GM21619 (cell line): ENCODE results near the gene PCDHGA7.
"Not testable (repeated sequence)": the region's sequence is repeated elsewhere in the genome, so short reads cannot be mapped to it uniquely, and the experiment has no call there.

Experiments
- ATAC-seq: cut with Tn5 transposase; IDR thresholded peaks from one replicate; pipeline ENCODE4 v1.9.1; 2021; ENCODE audit not compliant: unreplicated experiment

The PCDHGA7 gene

DNA sequence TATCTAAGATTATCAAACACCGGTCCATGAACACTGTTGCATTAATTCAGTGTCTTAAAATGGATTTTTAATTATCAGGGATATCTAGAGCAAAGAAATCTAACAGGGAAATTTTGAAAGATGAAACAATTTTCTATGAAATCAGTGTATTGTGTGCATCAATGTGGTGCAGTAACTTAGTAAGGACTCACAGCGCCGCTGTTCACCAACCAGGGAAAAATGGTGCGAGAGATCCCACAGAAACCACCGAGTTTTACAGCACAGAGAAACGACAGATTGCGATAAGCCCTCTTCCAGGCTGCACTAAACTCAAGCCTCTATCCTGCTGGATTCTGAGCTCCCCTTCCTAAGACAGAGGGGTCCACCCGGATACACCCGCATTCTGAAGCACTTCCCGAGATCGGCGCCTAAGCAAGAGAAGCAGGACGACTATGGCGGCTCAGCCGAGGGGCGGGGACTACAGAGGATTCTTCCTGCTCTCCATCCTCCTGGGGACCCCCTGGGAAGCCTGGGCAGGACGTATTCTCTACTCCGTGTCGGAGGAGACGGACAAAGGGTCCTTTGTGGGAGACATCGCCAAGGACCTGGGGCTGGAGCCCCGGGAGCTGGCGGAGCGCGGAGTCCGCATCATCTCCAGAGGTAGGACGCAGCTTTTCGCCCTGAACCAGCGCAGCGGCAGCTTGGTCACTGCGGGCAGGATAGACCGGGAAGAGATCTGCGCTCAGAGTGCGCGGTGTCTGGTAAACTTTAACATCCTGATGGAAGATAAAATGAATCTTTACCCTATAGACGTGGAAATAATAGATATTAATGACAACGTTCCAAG is at the start of gene PCDHGA7:
Gene PCDHGA7, plus strand, starts transcription at position 274 of the 826 bp plus-strand sequence. Its CDS starts 158 bp downstream, at position 432.
- no peak for ATAC-seq

DNA sequence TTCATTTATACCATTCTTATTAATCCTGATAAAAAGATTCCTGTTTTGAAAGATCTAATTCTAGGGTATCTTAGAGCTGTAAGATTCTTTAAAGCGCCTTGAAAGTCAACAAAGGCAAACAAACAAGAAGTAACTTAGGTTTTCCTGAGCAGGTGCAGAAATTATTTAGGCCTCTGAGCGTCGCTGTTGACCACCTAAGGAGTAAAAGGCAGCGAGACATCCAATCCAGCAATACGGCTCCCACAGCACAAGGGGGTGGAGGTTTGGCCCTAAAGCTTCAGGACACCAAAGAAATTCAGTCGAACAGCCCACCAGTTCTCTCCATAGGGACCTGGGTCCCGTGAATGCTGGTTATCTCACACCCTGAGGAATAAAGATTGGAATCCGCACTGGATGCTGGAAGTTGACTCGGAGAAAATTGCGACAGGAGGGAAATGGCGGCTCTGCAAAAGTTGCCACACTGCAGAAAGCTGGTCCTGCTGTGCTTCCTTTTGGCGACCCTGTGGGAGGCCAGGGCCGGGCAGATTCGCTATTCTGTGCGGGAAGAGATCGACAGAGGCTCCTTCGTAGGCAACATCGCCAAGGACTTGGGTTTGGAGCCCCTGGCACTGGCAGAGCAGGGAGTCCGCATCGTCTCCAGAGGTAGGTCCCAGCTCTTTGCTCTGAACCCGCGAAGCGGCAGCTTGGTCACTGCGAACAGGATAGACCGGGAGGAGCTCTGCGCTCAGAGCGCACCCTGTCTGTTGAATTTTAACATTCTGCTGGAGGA is 43.8 kb upstream of the PCDHGA7 start, which contains the start of gene PCDHGA2:
Gene PCDHGA2, plus strand, starts transcription at position 223 of the 769 bp plus-strand sequence.
- ATAC-seq, result peak; percentile 61

- ATAC-seq, result not testable (repeated sequence)
Measured at GRCh38 chr5:141340781-141341354, 41.7 kb upstream of the PCDHGA7 start.

DNA sequence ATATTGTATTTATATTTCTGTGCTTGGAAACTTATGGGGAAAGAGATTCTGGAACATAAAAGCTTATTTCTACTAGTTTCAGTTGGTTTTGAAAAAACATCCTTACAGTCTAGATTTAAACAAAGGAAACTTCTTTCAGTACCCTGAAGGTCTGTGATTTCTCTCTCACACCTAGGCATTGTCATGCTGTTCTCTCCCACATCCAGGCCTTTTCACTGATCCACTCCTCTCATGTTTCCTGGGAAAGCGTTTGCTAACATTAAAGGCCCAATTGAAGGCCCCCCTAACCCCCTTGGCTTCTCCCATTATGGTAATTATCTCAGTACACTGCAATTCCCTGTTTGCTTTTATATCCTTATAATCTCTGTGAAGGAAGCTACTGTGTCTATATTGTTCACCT is 39.8 kb upstream of the PCDHGA7 start:
- ATAC-seq, result no peak

DNA sequence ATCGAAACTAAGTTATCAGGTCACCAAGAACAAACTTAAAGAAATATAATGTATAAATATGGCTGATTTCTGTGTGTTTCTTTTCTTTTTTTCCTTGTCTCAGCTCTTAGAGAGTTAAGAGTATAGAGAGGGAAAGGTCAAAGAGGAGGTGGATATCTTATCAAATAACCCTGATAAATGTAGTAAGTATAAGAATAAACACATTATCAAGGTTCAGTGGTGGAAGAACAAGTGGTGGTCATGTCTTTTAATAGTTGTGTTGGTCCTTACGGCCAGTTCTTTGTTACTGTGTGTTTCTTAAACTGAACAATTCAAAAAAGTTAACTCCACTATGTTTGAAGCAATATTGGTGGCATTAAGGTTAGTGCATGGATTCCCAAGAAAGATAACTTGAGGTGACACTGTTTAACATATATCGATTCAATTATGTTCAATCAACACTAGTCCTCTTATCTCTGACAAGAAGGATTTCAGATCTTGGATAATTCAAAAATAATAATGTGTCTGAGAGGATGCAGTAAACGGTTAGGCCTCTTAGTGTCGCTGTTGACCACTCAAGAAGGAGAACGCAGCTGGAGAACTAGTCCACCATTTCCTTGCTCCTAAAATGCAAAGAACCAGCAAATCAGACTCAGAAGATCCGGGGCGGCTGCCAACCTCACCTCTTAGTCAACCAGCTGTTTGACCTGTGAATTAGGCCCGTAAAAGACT is 39.1 kb upstream of the PCDHGA7 start, which contains the start of gene PCDHGA3:
Gene PCDHGA3, plus strand, starts transcription at position 588 of the 711 bp plus-strand sequence. CDS start 205 bp downstream, outside the sequence.
- ATAC-seq, result no peak

- no peak for ATAC-seq
Measured at GRCh38 chr5:141343953-141344463, 38.5 kb upstream of the PCDHGA7 start.

- ATAC-seq, result no peak
Measured at GRCh38 chr5:141345327-141345726, 37.2 kb upstream of the PCDHGA7 start.

DNA sequence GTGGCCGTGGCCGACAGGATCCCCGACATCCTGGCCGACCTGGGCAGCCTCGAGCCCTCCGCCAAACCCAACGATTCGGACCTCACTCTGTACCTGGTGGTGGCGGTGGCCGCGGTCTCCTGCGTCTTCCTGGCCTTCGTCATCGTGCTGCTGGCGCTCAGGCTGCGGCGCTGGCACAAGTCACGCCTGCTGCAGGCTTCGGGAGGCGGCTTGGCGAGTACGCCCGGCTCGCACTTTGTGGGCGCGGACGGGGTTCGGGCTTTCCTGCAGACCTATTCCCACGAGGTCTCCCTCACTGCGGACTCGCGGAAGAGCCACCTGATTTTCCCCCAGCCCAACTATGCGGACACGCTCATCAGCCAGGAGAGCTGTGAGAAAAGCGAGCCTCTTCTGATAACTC is 36.5 kb upstream of the PCDHGA7 start:
- ATAC-seq, result not testable (repeated sequence)

- no peak for ATAC-seq
Measured at GRCh38 chr5:141349917-141350619, 32.5 kb upstream of the PCDHGA7 start, which contains the start of gene PCDHGB1. TSS of gene PCDHGB1 (plus strand) at chr5:141350099. CDS start at chr5:141350261, 162 bp downstream.

DNA sequence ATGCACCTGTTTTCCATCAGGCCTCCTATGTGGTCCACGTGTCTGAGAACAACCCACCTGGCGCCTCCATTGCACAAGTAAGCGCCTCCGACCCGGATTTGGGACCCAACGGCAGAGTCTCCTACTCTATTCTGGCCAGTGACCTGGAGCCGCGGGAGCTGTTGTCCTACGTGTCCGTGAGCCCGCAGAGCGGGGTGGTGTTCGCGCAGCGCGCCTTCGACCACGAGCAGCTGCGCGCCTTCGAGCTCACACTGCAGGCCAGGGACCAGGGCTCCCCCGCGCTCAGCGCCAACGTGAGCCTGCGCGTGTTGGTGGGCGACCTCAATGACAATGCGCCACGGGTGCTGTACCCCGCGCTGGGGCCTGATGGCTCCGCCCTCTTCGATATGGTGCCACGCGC is 31.0 kb upstream of the PCDHGA7 start:
- no peak for ATAC-seq

DNA sequence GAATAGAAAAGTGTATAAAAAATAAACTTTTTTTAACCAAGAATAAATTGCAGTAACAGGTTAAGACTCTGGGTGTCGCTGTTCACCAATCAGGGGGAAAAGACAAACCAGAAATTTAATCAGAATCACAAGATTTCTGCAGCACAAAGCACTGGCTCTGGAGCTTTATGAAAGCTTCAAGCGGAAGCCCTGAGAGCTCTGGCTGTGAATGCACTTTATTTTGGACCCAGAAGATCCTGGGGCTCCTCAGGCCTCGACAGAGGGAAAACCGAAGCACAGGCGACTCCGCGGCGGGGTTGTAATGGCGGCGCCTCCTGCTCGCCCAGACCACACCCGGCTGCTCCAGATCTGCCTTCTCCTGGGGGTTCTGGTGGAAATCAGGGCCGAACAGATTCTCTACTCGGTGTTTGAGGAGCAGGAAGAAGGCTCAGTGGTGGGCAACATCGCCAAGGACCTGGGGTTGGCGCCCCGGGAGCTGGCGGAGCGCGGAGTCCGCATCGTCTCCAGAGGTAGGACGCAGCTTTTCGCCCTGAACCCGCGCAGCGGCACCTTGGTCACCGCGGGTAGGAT is 27.6 kb upstream of the PCDHGA7 start, which contains the start of gene PCDHGA4:
Gene PCDHGA4, plus strand, starts transcription at position 122 of the 570 bp plus-strand sequence. Its CDS starts 87 bp downstream, at position 209.
- ATAC-seq, result no peak

DNA sequence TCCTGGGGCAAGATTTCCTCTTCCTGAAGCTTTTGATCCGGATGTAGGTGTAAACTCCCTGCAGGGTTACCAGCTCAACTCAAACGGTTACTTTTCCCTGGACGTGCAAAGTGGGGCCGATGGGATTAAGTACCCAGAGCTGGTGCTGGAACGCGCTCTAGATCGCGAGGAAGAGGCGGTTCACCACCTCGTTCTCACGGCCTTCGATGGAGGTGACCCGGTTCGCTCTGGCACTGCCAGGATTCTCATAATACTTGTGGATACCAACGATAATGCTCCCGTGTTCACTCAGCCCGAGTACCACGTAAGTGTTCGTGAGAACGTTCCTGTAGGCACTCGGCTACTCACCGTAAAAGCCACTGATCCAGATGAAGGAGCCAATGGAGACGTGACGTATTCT is 26.9 kb upstream of the PCDHGA7 start:
- no peak for ATAC-seq

- no peak for ATAC-seq
Measured at GRCh38 chr5:141356133-141356532, 26.4 kb upstream of the PCDHGA7 start.

DNA sequence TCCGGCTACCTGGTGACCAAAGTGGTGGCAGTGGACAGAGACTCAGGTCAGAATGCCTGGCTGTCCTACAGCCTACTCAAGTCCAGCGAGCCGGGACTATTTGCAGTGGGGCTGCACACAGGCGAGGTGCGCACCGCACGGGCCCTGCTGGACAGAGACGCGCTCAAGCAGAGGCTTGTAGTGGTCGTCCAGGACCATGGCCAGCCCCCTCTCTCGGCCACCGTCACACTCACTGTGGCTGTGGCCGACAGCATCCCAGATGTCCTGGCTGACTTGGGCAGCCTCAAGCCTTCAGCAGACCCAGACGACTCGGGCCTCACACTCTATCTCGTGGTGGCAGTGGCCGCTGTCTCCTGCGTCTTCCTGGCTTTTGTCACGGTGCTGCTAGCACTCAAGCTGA is 25.6 kb upstream of the PCDHGA7 start:
- no peak for ATAC-seq

- ATAC-seq, result peak; percentile 84
Measured at GRCh38 chr5:141359790-141360426, 22.6 kb upstream of the PCDHGA7 start, which contains the start of gene PCDHGB2. TSS of gene PCDHGB2 (plus strand) at chr5:141359994. CDS start at chr5:141360136, 142 bp downstream.

GRCh38 chr5:141360685-141361084 is 21.9 kb upstream of the PCDHGA7 start:
- ATAC-seq, result no peak

- ATAC-seq, result no peak
Measured at GRCh38 chr5:141362719-141363118, 19.8 kb upstream of the PCDHGA7 start.

GRCh38 chr5:141363952-141364660 is 18.4 kb upstream of the PCDHGA7 start, which contains the start of gene PCDHGA5:
TSS of gene PCDHGA5 (plus strand) at chr5:141364162. CDS start at chr5:141364331, 169 bp downstream.
- no peak for ATAC-seq
